ENCODE data around the gene DCBLD1.
A peak's percentile ranks its signal among the peaks of the same experiment; 100 is the strongest.

The DCBLD1 gene

DNA sequence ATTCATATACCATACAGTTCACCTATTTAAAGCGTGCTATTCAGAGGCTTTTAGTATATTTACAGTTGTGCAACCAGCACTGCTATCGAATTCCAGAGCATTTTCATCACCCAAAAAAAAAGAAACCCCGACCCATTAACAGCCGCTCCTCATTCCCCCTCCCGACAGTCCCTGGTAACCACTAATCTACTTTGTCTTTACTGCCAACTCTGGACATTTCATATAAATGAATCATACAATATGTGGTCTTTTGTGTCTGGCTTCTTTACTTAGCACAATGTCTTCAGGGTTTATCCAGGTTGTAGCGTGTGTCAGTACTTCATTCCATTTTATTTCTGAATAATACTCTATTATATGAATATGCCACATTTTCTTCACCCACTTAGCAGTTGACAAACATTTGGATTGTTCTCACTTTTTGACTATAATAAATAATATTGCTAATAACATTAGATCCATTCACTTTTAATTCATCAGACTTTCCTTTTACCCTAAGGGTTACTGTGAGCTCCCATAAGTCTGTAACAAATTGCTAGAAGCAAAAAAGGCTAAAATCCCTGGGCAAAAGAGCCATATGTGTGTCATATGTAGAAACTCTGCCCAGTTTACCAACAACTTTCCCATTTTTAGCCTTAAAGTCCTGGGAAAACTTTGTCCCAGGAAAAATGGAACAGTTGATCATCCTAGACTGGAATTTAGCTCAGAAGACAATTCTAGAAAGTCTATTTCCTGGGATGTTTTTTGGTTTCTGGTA, 33.6 kb upstream of the DCBLD1 start:
- no peak overlapping the region for H3K4me3 ChIP-seq (ENCODE audit: low read length)
- TF ChIP-seq, protein P1, sequence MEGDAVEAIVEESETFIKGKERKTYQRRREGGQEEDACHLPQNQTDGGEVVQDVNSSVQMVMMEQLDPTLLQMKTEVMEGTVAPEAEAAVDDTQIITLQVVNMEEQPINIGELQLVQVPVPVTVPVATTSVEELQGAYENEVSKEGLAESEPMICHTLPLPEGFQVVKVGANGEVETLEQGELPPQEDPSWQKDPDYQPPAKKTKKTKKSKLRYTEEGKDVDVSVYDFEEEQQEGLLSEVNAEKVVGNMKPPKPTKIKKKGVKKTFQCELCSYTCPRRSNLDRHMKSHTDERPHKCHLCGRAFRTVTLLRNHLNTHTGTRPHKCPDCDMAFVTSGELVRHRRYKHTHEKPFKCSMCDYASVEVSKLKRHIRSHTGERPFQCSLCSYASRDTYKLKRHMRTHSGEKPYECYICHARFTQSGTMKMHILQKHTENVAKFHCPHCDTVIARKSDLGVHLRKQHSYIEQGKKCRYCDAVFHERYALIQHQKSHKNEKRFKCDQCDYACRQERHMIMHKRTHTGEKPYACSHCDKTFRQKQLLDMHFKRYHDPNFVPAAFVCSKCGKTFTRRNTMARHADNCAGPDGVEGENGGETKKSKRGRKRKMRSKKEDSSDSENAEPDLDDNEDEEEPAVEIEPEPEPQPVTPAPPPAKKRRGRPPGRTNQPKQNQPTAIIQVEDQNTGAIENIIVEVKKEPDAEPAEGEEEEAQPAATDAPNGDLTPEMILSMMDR (IDR thresholded peaks at IDR 0.05; ENCODE audit: insufficient read depth, low read depth, low read length, missing control alignments) = no peak
- peak; percentile 94 for DNase-seq (ENCODE audit: low read depth)

DNA sequence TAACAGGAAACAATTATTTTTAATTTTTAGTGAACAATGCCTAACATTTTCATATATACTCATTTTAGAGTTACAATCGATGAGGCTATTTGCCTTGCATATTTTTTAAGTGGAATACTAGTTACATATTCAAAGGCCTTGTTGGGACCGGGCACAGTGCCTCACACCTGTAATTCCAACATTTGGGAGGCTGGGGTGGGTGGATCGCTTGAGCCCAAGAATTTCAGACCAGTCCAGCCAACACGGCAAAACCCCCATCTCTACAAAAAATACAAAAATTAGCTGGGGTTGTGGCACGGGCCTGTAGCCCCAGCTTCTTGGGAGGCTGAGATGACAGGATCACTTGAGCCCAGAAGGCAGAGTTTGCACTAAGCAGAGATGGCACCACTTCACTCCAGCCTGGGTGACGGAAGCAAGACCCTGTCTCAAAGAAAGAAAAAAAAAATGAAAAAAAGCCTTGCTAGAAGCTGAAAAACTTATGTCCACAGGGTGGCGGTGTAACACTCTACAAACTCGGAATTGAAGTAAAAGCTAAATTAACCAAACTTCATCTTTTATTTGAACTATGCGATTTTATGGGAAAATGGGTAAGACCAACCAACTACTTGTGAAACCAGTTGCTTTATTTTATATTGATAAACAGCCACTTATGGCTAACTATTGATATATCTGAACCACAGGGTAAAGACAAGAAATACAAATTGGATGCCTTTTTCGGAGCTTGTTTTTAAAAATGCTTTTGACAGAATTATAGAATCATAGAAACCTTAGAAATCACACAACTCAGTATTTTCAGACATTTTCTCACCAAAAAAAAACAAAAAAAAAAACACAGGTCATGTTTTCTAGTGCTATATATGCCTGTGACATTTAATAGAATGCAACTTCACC, 32.7 kb upstream of the DCBLD1 start:
- TF ChIP-seq, protein P1 (IDR thresholded peaks at IDR 0.05; ENCODE audit: insufficient read depth, low read depth, low read length, missing control alignments) = peak; percentile 66
- H3K4me3 ChIP-seq (ENCODE audit: low read length) = no peak overlapping the region
- peak; percentile 78 for DNase-seq (ENCODE audit: low read depth)

DNA sequence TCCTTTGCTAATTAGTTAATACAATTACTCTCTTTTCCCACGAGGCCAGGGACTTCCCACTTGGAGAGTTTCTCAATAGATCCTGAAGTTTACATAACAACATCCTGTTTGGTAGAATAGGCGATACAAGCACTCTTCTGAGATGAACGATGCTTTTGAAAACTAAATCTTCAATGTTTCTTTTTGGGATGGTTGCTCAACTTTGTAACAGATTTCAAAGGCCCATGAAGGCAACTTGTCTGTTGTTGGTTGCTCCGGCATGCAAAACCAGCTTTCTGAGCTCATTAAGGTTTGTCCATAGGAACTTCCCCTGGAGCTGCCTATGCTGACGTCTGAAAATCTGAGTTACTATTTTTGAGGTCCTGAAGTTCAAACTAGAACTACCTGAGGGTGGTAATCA, 30.8 kb upstream of the DCBLD1 start:
- DNase-seq (ENCODE audit: low read depth) = peak; percentile 52
- TF ChIP-seq, protein P1 (IDR thresholded peaks at IDR 0.05; ENCODE audit: insufficient read depth, low read depth, low read length, missing control alignments) = no peak
- H3K4me3 ChIP-seq (ENCODE audit: low read length) = no peak overlapping the region

DNA sequence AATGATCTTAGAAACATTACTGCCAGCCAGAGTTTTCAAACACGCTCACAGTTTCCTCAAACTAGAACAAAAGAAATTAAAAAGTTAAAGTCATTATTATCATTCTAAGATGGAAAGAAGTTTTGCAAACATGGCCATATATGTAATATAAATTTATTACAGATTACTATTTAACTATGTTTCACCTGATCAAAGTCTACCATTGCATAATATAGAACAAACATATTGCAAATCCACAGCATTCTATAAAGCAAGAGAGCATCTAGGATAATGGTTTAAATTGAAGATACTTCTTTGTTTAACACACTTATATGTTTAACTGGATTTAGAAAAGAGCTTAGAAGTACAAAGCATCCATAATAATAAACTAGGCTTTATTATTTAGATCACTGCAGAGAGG, 26.2 kb upstream of the DCBLD1 start:
- H3K4me3 ChIP-seq (ENCODE audit: low read length) = no peak overlapping the region
- DNase-seq (ENCODE audit: low read depth) = no peak
- TF ChIP-seq, protein P1 (IDR thresholded peaks at IDR 0.05; ENCODE audit: insufficient read depth, low read depth, low read length, missing control alignments) = no peak

DNA sequence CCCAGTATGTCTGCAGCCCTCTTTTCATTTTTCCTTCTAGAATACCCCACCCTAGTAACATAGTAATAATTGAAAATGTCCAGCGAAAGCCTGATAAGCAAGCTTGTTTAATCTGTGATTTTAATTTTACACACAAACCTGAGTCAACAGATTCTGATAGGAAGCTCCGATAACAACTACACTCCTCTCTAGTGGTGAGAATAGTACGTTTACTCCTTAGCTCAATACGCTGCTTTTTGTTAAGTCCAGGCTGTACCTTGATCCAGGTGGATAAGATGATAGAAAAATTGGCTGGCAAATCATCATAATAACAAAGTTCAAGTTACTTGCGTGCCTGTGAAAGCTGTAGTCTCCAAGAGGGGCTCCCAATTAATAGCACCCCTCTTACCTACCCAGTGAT, 25.5 kb upstream of the DCBLD1 start:
- DNase-seq (ENCODE audit: low read depth) = no peak
- no peak overlapping the region for H3K4me3 ChIP-seq (ENCODE audit: low read length)
- TF ChIP-seq, protein P1 (IDR thresholded peaks at IDR 0.05; ENCODE audit: insufficient read depth, low read depth, low read length, missing control alignments) = no peak

DNA sequence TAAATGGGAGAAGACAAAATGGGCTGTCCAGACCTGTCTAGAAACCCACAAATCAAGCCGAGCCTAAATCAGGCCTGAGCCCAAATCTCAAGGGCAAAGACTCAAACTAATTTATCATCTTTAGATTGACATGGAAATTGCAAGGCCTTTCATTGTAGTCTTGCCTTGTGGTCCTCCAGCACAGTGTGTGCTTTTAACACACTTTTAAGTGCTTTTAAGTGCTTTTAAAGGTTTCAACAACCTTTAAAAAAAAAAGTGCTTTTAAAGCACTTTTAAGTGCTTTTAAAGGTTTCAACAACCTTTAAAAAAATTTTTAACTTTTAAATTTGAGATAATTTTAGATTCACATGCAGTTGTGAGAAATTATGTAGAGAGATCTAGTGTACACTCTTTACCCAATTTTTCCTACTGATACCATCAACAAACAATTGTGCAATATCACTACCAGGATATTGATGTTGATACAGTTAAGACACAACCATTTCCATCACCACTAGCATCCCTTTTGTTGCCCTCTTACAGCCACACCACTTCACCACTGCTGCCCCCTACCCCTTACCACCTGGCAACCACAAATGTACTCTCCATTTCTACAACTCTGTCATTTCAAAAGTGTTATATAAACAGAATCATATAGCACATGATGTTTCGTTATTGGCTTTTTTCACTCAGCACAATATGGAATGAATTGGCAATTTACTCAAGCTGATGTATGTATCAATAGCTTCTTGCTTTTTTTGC, 23.1 kb upstream of the DCBLD1 start:
- H3K4me3 ChIP-seq (ENCODE audit: low read length) = no peak overlapping the region
- TF ChIP-seq, protein P1 (IDR thresholded peaks at IDR 0.05; ENCODE audit: insufficient read depth, low read depth, low read length, missing control alignments) = no peak
- no peak for DNase-seq (ENCODE audit: low read depth)

Data from epithelial cell of esophagus (primary cell).